HG03439 (cell line): ENCODE measurements around the gene STXBP6.
"Not testable (repeated sequence)": the region's sequence is repeated elsewhere in the genome, so short reads cannot be mapped to it uniquely, and the experiment has no call there.

Source experiments
- ATAC-seq: cut with Tn5 transposase; IDR thresholded peaks from one replicate; pipeline ENCODE4 v1.9.1; 2021; ENCODE audit warnings: mild to moderate bottlenecking, moderate library complexity; ENCODE audit not compliant: unreplicated experiment

The STXBP6 gene

DNA sequence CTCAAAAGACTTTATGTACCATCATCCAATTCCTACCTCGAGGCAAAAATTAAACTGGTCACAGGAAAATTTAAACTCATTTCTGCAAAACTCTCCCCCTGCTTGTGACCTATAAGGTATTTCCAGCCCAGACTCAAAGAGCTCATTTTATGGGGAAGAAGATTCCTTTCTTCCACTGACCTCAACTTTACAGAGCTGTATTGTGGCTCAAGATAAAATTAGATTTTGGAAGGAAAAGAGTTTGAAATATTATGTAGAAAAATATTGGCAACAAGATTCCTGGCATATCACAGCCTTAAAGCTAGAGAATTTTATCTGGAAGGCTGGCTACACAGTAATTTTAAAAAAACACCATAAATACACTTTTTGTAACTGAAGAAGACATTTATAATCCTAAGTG lies 91.7 kb downstream of the STXBP6 start:
- no peak for ATAC-seq

DNA sequence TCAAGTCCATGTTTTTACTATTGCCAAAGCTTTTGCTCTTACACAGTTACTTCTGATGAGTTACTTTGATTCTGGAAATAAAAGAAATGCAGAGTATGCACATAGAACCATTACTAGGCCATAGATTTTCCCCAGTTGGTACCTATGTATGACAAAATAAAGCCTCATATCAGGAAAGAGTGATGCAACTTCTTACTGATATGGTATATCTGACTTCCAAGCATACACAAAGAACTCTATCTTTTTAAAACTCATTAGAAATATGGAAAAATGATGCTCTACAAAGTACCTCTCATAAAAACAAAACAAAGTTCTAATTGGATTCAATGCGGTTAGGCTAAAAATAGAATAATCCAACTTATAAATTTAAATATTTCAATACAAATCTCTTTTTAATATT lies 92.1 kb downstream of the STXBP6 start:
- no peak for ATAC-seq

DNA sequence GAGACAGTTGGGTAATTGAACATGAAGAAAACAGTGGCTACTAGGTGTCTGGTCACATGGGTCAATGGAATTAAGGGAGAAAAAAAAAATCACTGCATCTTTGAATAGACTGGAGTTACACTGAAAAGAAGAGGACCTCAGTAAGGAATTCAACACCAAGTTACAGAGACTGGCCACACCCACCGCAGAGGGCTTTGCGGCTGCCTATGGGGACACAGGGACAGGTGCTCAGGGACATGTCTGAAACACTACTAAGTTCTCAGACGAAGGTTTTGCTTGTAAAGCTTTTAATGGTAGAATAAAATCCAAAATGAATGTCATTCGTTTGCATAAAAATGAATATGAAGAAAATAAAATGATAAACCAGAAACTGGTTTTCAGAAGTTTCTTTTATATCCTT lies 93.8 kb downstream of the STXBP6 start:
- no peak for ATAC-seq

DNA sequence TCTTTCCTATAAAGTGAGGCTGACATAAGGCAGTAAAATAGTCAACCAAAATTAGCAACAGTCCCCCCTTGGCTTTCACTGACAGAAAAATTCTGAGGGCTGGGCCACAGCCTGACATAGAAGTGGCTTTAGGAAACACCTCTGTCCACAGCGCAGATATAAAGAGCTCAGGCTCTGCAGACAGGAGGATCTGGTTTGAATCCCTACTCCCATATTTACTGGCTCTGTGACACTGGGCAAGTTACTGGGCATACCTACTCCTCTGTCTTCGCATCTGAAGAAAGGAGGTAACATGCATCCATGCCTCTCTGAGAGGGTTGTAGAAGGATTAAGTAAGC lies 95.3 kb downstream of the STXBP6 start:
- ATAC-seq = no peak

DNA sequence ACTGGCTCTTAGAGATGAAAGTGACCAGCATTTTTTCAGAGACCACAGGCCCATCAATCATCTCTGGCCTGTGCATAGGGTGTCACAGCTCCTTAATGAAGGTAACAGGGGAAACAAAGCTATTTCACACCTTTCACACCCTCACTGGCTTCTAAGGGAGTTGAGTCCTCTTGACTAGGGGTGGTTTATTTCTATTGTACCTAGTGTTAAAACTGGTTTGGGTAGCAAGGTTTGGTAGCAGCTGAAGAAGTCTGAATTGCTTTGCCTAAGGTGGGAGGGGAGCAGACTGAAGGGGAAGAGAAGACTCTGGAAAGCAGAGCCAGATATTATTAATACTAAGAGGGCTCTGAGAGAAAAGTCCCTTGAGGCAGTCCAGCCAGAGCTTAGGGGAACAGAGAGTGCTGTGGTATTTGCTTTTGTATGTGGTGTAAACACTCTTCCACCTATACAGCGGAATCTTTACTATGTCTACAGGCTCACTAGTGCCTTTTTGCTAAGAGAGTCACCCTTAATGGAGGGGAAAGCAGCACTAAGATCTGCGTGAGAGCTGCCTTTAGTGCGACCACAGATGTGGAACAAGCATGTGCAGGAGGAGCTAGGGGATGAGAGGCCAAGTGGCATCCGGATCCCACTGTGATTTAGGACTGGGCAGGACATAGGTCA lies 95.8 kb downstream of the STXBP6 start:
- ATAC-seq = no peak

DNA sequence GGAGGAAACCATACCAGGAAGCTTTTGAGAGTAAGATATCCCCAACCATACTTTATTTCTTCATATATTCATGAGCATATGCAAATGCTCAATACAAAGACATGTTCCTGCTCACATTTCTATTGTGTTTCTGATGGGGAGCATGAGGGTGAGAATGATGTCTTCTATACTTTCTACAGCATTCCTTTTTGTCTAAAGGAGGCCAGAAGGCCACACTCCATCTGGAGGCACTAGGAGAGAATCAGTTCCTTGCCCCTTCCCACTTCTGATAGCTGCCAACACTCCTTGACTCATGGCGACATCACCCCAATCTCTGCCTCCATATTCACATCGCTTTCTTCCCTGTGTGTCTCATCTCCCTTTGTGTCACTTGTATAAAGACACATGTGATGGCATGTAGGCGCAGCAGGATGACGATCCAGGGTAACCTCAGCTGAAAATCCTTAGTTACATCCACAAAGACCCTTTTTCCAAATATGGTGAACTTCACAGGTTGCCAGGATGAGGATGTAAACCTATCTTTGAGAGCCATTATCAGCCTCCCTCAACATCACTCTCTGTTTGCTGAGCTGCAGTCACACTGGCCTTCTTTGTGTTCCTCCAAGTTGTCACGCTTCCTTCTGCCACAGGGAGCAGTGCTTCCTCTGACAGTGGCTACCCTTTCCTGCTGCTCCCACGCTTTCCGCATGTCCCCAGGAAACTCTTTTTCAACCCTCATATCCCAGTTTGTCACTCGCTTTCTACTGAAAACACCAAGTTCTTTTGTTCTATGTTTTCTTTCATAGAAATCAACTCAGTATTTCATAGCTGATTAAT lies 96.9 kb downstream of the STXBP6 start:
- ATAC-seq = no peak

DNA sequence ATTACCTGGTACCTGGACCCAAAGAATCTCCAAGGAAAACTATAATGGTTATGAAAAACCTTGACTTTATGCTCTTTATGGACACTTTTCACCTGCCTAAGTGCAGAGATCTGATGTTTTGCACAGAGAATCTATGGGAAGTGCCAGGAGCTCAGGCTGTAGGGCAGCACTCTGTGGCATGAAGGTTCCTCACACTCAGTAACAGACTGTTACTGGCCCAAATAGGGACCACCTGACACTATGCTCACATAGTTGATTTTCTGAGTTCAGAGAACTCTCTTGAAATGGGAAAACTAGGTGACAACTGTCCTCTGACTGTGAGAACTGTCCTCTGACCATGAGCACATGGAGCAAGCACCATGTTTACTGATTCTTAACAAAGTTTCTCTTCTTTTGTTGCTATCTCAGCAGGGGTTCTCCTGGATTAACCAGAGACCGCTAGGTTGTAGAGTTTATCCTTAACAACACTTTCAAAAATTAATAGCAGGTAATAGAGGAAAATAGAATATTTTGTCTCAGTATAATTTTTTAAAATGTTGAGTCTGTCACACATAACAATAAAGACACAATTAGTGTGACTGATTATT lies 101.6 kb downstream of the STXBP6 start:
- ATAC-seq = no peak

DNA sequence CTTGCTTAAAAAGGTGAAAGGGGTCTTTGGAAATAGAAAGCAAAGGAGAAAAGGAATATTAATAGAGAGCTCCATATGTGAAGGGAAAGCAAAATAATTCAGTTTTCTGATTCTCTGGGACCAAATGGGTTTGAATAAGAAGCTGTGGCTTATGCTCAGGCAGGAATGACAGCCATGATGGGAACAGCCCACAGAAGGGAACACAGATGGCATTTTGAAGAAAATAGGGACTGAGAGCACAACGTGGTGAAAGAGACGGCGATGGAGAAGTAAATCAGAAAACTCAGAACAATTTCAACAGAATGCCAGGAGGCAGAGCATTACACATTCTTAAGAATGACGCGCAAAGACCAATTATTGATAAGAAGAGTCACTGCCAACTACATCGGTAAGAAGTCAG lies 102.8 kb downstream of the STXBP6 start:
- ATAC-seq = no peak

DNA sequence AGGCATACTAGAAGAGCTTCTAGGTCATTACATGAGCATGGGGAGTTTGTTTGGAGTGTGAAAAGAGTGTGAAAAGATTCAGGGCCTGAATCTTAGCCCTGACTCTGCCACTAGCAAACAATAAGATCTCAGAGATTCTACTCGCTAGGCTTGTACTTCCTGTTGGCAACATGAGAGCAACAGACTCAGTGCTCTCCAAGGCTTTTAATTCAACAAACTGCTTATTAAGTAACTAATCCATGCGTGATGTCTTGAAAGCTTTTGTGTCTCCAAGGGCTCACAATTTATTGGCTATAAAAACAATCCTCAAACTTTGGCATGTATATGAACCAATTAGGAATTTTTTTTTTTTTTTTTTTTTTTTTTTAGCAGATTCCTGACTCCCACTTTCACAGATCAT lies 105.1 kb downstream of the STXBP6 start:
- ATAC-seq = no peak

DNA sequence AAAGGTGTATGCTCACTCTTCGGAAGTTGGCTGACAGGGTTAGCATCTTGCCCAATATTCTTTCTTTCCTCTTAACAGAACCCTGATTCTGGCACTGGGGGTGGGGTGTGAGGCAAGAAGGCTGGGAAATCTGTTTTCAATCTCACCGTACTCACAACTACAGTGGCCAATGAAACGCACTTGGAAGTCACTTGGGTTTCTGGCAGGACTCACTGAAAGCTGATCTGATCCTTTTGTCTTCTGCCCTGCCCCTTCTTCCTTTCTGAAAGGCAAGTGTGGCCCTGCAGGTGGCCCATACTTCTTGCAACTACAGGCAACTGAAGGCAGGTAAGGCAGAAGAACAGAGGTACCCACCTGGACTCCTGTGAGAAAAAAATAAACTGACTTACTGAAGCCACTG lies 106.9 kb downstream of the STXBP6 start:
- no peak for ATAC-seq

DNA sequence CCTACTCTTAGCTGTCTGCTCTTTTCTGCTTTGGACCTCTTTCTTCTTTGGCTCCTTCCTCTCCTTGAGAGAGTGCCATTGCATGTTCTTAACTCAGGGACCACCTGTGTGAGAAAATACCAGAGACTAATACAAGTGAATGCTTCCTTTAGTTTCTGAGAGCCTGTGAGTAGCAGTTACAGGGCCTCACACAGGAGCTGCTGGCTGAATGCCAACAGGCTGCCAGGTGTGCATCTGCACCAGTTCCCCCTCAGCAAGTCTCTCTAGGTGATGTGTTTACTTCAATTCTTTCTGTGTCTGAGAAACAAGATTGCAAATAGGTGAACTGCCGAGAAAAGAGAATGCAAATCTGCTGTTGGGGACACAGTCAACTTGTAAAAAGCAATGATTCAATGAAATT lies 108.2 kb downstream of the STXBP6 start:
- no peak for ATAC-seq

DNA sequence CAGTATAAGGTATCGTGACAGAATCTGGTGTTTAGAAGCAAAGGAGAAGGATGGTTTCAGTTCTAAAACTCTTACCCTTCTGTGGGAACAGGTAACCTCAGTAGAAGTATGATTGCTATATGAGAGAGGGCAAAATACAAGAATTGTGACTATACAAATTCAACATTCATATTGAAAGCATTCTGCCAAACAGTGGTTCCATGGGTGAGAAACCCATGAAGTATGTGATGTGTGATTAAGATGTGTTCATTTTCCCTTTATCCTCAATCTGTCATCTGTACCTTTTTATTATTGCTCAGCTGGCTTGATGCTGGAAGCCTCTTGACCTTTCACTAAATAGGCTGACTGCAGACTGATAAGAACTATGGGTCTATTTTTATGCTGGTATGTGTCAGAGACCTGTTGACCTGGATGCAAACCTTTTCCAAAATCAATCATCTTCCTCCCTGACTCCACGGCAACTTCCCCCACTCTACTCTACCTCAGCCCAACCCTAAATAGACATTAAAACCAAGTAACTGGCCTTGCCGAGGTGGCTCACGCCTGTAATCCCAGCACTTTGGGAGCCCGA lies 109.6 kb downstream of the STXBP6 start:
- ATAC-seq = no peak

DNA sequence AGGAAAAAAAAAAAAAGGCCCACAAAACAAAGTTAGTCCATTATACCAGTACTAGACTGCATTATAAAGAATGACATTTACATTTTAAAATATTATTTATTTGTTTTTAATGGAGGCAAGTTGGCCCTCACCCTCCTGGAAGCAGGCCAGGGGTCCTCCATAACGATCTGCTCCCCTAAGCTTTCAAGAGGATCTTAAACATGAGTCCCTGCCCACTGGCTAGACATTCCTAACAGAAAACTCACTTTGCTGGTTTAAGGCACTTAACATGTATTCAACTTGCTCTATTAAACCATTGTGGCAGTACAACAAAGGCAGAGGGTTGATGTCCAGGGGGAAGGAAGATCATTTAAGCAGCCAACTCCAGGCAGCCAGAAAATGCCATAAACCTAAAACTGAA lies 111.4 kb downstream of the STXBP6 start:
- no peak for ATAC-seq

DNA sequence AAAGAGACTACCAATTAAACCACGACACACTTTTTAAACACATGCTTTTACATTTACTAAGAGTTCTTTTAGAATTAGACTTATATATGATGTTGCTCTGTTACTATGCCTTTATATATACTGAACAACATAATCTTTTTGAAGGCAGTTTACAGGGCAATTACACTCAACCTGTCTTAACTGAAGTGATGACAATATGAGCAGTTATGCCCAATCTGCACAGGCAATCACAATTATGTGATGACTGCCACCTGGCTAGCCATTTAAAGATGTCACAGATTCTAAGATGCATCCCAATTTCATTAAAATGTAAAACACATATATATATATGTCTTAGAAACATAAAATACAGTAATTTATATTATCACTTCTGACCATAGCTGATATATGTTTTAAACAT lies 112.6 kb downstream of the STXBP6 start:
- ATAC-seq = no peak

DNA sequence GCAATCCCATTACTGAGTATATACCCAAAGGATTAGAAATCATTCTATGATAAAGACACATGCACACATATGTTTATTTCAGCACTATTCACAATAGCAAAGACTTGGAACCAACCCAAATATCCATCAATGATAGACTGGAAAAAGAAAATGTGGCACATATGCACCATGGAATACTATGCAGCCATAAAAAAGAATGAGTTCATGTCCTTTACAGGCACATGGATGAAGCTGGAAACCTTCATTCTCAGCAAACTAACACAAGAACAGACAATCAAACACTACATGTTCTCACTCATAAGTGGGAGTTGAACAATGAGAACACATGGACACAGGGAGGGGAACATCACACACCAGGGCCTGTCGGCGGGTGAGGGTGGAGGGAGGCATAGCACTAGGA lies 113.2 kb downstream of the STXBP6 start:
- ATAC-seq = not testable (repeated sequence)

DNA sequence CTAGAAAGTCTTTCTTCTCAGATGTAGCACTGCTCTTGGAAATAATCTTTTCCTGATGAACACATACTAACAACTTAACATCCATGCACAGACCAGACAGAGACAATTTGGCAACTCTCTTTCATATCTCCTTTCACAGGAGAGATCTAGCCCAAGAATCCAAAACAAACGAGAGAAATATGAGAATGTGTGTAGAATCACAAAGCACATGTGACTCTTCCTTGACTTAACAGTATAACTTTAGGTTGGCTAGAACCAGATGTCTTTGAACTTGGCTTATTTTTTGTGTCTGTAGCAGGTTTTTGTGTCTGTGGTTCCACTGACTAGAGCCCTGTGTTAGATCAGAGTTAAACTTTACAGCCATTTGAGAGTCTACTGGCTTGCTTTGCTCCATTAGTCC lies 114.2 kb downstream of the STXBP6 start:
- ATAC-seq = no peak

DNA sequence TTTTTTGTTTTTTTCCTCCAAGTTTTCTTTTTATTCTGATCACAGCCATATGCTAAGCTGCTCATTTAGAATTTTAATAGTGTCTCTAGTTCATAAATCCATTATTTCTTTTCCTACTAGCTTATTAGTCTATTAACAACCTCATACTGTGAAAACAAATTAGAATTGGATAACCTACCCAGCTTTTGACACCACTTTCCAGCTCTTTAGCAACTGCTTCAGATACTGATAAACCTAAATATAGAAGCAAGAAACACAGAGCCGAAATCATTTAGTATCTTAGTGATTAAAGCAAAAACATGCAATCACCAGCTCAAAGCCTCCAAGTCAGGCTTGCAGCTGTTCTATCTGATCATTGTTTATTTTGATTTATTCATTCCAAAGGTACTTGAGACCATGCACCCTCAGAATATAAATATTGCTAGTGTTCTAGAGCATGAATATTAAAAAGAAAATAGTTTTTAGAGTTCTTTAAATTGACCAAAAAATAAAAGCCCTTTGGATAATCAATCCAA lies 121.5 kb downstream of the STXBP6 start:
- no peak for ATAC-seq

DNA sequence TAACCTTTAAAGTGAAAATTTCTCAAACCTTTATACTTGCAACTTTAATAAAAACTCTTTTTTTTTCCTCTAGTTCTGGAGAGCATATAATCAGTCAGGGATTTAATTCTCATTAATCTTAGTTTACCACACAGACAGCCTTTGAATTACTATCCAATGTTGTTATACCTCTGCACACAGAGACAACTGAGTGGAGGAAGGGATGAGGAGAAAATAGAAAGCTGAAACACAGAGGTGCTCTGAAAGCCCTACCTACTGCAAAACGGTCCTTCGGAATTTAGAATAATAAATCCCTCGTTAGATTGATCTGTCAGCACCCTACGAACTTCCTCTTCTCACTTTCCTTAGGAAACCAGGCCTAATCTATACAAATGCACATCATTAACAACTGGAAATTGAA lies 122.1 kb downstream of the STXBP6 start:
- no peak for ATAC-seq

DNA sequence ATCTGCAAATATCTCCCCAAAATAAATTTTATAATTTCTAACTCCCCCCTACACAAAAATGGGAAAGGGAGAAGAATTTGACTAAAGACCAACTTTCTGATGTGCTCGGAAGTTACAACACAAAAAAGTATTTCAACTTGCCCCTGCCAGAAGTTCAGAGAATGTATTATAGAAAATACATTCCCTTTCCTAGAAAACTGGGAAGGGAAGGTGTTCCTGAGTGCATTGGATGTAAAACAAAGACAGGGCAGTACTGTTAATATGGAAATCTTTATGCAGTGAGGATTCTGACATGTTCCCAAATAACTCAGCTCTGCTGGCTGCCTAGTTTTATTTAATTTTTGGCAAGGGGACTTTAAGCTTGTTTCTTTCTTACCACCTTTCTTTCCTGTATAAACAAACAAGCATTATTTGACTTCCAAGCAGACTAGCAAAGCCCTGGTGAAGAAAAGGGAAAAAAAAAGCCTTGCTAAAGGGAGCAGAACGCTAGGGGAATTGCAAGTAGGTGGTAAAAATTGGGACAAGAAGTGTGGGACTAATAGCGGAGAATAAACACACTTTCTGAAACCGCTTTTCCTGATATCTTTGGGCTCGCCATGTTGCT lies 124.1 kb downstream of the STXBP6 start:
- no peak for ATAC-seq

DNA sequence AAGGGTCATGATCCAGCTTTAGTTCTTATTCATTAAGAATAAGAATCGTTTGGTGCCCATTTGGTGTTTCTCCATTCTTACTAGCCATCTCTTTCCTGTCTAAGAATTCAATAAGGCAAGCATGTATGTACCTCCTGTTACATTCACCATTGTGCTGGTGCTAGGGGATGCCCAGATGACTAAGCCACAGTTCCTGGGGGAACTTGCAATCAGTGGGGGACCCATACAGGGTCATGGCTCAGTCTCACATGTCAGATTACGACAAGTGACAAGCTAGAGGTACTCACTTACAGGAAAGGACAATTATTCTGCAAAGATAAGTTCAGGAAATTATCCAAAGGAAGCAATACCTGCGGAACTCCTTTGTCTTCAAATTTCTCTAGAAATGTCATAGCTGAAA lies 125.4 kb downstream of the STXBP6 start:
- no peak for ATAC-seq

DNA sequence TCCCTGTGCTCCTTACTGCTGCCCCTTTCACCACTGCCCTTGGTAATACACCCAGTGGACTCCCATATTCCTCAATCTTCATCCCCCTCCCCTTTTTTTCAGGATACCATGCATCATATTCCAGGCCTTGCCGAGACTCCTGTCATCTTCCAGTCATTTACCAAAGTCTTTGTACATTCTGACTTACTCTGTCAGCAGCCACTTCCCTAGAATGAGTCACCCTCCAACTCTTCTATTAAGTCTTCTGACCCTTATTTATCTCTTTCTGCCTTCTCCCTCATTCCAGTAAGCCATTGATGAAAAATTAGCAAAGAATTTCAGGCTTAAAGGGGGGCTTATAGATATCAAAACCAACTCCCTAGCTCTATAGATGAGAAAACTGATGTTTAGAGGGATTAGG lies 128.0 kb downstream of the STXBP6 start:
- ATAC-seq = no peak
